Spinal cord (tissue), 10 donors: ENCODE results near the gene IL7R. TPM values are rescaled to one million over a fixed set of nuclear protein-coding genes. Genes with fewer than 3 reads are reported as not detected.
A peak's percentile ranks its signal among the peaks of the same experiment; 100 is the strongest.
"Not testable (repeated sequence)": the region's sequence is repeated elsewhere in the genome, so short reads cannot be mapped to it uniquely, and the experiment has no call there.

Experiments
- DNase-seq, 6 donors: peaks; one replicate each; pipeline versions ENCODE4 v3.0.0 to v3.0.0-alpha.2; 2013 to 2015; ENCODE audit warnings: low spot score in 6 of 6, low read depth in 4 of 6
- H3K27ac ChIP-seq: one replicate; pipeline ENCODE4 v1.5.1; 2013; ENCODE audit warnings: low read depth, low read length, control low read depth
- H3K27me3 ChIP-seq: one replicate; pipeline ENCODE4 v1.6.1; 2013; ENCODE audit warnings: low read length; ENCODE audit not compliant: control insufficient read depth, insufficient read depth
- H3K36me3 ChIP-seq: one replicate; pipeline ENCODE4 v1.6.1; 2013; ENCODE audit warnings: low read length; ENCODE audit not compliant: control insufficient read depth, insufficient read depth
- H3K4me1 ChIP-seq: one replicate; pipeline ENCODE4 v1.6.1; 2013; ENCODE audit warnings: low read length; ENCODE audit not compliant: control insufficient read depth, insufficient read depth
- H3K4me3 ChIP-seq: one replicate; pipeline ENCODE4 v1.5.1; 2013; ENCODE audit warnings: low read depth, low read length, control low read depth
- H3K9me3 ChIP-seq: one replicate; pipeline ENCODE4 v1.6.1; 2013; ENCODE audit warnings: low read length; ENCODE audit not compliant: control insufficient read depth, insufficient read depth
- WGBS: methylation state at CpG from one replicate; pipeline ENCODE4 v1.1.5; 2013; ENCODE audit warnings: missing lambda C conversion rate; ENCODE audit not compliant: insufficient coverage; 5-methylcytosine and 5-hydroxymethylcytosine counted together
- polyA plus RNA-seq, 2 donors: library from polyadenylated mRNA; unstranded; fragments of 120-200 nt; gene quantifications; one replicate each; pipeline ENCODE4 v1.2.1, GENCODE V29; 2013; ENCODE audit not compliant: insufficient read length in 2 of 2
- total RNA-seq, 2 donors: library from RNA; depleted of rRNA in 1 of 2; stranded (reverse); fragments of 120-200 nt in 1 of 2; fragments of >200 nt in 1 of 2; gene quantifications; one replicate each; pipeline versions ENCODE4 v1.2.3 to v1.2.4, GENCODE V29; 2013 to 2014
- donor health status: healthy.

Gene IL7R
- total and polyA plus RNA-seq, 4 donors = 0.50 to 2.1 (median 1.5) TPM

GRCh38 chr5:35852773-35853172 is 3.9 kb upstream of the IL7R start:
- no peaks in the 10 kb centered on the region for H3K9me3 ChIP-seq
- no peaks in the 10 kb centered on the region for H3K36me3 ChIP-seq
- H3K4me1 ChIP-seq = no peaks in the 10 kb centered on the region
- no peak overlapping the region for H3K27ac ChIP-seq
- no peak overlapping the region for H3K4me3 ChIP-seq
- no peaks in the 10 kb centered on the region for H3K27me3 ChIP-seq
- no peak for DNase-seq

GRCh38 chr5:35853631-35854030 is 3.1 kb upstream of the IL7R start:
- Histone ChIP-seq H3K27me3 (no peaks in the 10 kb centered on the region), H3K9me3 (no peaks in the 10 kb centered on the region), H3K4me3 (no peak overlapping the region), H3K36me3 (no peaks in the 10 kb centered on the region), H3K4me1 (no peaks in the 10 kb centered on the region), H3K27ac (no peak overlapping the region)
- no peak for DNase-seq
- 90% methylated on average over 3 of the region's 3 CpGs for WGBS

- DNase-seq = no peak
- Histone ChIP-seq H3K9me3 (no peaks in the 10 kb centered on the region), H3K4me1 (no peaks in the 10 kb centered on the region), H3K4me3 (no peak overlapping the region), H3K27me3 (no peaks in the 10 kb centered on the region), H3K27ac (no peak overlapping the region), H3K36me3 (no peaks in the 10 kb centered on the region)
- WGBS = no CpG with 5 or more reads among the region's 1 CpG
These were observed 2.4 kb upstream of the IL7R start for GRCh38 chr5:35854248-35854647.

DNA sequence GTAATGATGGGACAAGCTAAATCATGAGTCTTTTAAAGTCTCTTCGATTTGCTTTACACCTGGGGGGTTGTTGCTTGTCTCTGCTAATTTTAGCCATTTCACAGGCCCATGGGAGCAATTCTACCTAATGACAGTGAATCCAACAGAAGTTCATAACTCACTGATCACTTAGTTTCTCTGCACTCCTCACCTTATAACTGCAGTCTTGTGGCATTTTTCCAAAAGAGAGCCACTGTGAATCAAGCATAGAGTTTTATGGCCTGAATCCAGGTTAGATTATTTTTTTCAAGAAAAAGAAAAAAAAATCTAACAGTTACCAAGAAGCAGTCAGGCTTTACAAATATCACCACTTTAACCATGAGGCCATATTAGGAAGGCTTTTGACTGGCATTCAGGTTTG is 1.5 kb upstream of the IL7R start:
- no peaks in the 10 kb centered on the region for H3K27me3 ChIP-seq
- H3K4me3 ChIP-seq = no peak overlapping the region
- no peak overlapping the region for H3K27ac ChIP-seq
- no peaks in the 10 kb centered on the region for H3K4me1 ChIP-seq
- no peaks in the 10 kb centered on the region for H3K36me3 ChIP-seq
- H3K9me3 ChIP-seq = no peaks in the 10 kb centered on the region
- WGBS = no CpG with 5 or more reads among the region's 1 CpG
- DNase-seq = peak in 1 of 6 donors; percentile 70

- not testable (repeated sequence) for H3K4me1 ChIP-seq, H3K27ac ChIP-seq, H3K4me3 ChIP-seq, DNase-seq, H3K36me3 ChIP-seq, H3K27me3 ChIP-seq, H3K9me3 ChIP-seq
- 92% methylated on average over 3 of the region's 5 CpGs for WGBS
These were observed 416 bp upstream of the IL7R start for GRCh38 chr5:35856186-35856764.

- Histone ChIP-seq H3K4me3 (no peak overlapping the region), H3K4me1 (no peaks in the 10 kb centered on the region), H3K9me3 (no peaks in the 10 kb centered on the region), H3K36me3 (no peaks in the 10 kb centered on the region), H3K27me3 (no peaks in the 10 kb centered on the region), H3K27ac (no peak overlapping the region)
- DNase-seq = peak in 1 of 6 donors; percentile 15
- no CpG with 5 or more reads among the region's 2 CpGs for WGBS
These were observed 1.0 kb downstream of the IL7R start for GRCh38 chr5:35857606-35858205.

DNA sequence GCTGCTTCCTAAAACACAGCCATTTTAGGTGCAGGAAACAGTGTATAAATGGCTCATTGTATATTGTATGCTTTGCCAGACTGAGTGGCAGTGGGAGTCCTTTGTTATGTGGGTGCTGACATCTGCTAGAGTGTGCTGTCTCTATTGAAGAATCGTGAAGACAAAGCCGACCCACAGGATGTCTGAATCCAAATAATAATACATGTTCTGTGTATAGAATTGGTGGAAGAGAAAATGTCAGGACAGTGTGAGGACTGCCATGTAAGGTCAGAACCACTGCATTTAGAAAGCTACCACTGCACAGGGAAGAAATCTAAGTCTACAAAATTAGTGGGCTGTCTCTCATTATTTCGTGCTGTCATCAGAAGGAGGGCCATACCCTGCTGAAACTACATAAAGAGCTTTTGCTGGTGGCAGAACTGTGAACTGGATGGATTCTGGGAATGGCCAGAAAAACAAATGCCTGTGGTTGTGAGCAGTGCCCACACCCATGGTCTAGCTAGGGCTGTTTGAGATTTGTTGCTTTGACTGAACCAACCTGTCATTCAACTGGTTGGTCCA is 2.5 kb downstream of the IL7R start:
- peak in 2 of 6 donors; percentile 27 to 53 for DNase-seq
- no peaks in the 10 kb centered on the region for H3K4me1 ChIP-seq
- H3K36me3 ChIP-seq = no peaks in the 10 kb centered on the region
- H3K9me3 ChIP-seq = no peaks in the 10 kb centered on the region
- no peaks in the 10 kb centered on the region for H3K27me3 ChIP-seq
- H3K4me3 ChIP-seq = no peak overlapping the region
- H3K27ac ChIP-seq = no peak overlapping the region
- WGBS = 36% methylated on average over 3 of the region's 3 CpGs

GRCh38 chr5:35860686-35861085 is 4.0 kb downstream of the IL7R start:
- Histone ChIP-seq H3K4me3 (no peak overlapping the region), H3K27me3 (no peaks in the 10 kb centered on the region), H3K36me3 (no peaks in the 10 kb centered on the region), H3K4me1 (no peaks in the 10 kb centered on the region), H3K9me3 (peaks cover 2% of the 10 kb centered on the region), H3K27ac (no peak overlapping the region)
- no CpG with 5 or more reads among the region's 1 CpG for WGBS
- DNase-seq = no peak

DNA sequence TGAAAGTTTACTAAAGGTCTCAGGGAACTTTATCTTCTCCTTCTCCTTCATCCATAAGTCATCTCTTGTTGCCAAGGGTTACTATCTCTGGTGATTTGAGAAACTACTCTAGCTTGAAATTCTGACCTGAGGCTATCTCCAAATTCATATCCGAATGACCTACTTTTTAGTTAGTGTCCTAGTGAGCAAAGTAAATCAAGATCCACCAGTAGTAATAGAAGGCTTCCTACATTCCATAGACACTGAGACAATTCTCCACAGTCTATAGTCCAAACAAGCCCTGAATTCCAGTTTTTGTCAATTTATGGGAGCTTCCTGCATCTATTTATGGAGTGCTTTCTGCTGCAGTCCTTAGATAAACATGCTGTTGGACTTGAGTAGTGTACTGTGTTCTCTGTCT is 5.0 kb downstream of the IL7R start:
- Histone ChIP-seq H3K4me3 (no peak overlapping the region), H3K36me3 (no peaks in the 10 kb centered on the region), H3K27me3 (no peaks in the 10 kb centered on the region), H3K9me3 (peaks cover 2% of the 10 kb centered on the region), H3K4me1 (no peaks in the 10 kb centered on the region), H3K27ac (no peak overlapping the region)
- no CpG with 5 or more reads among the region's 1 CpG for WGBS
- DNase-seq = no peak

- no peak for DNase-seq
- H3K9me3 ChIP-seq = peaks cover 2% of the 10 kb centered on the region
- 95% methylated on average over 2 of the region's 2 CpGs for WGBS
- H3K4me3 ChIP-seq = no peak overlapping the region
- no peaks in the 10 kb centered on the region for H3K27me3 ChIP-seq
- no peaks in the 10 kb centered on the region for H3K4me1 ChIP-seq
- H3K36me3 ChIP-seq = no peaks in the 10 kb centered on the region
- no peak overlapping the region for H3K27ac ChIP-seq
These were observed 5.4 kb downstream of the IL7R start for GRCh38 chr5:35862126-35862525.
